GM10847 (cell line): ENCODE results near the gene RELN.

ENCODE experiments used
- POLR2A ChIP-seq: IDR thresholded peaks from 2 replicates; pipeline ENCODE4 v1.6.1; 2011; ENCODE audit not compliant: insufficient read length; ENCODE audit errors: extremely low read depth

RELN gene

DNA sequence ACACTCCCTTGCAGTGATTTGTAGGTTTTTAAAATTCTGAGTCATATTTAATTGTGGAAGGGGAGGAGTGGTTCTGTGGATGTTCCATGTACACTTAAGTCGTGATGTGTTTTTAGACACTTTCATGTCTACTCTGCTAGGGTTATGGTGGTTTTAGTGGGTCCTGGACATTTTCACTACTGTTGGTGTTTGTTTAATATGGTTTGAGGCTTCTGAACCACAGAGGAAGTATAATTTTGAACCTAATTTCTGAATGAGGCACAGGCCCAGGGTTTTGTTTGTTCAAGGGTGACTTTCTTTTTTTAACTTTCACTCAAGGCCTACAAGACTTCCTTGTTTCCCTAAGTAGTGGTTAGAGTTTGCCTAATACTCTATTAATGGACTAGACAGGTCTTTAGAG lies 556.7 kb downstream of the RELN start:
- no peak for TF ChIP-seq POLR2A

DNA sequence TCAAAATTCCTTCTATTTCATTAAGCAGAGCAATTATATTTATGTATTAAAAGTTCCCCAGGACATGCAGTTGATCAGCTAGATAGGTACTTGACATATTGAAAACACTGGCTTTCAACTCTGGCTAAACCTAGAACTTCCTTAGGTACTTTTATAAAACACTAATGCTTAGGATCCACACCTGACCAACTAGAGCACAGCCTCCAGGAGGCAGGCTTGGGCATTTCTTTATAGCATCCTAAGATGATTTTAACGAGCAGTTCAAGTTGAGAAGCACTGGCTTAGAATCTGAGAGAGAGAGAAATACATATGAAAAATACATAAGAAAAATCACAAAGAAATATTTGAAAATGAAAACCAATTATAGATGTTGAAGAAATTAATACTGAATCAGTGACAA lies 564.3 kb downstream of the RELN start:
- no peak for TF ChIP-seq POLR2A

DNA sequence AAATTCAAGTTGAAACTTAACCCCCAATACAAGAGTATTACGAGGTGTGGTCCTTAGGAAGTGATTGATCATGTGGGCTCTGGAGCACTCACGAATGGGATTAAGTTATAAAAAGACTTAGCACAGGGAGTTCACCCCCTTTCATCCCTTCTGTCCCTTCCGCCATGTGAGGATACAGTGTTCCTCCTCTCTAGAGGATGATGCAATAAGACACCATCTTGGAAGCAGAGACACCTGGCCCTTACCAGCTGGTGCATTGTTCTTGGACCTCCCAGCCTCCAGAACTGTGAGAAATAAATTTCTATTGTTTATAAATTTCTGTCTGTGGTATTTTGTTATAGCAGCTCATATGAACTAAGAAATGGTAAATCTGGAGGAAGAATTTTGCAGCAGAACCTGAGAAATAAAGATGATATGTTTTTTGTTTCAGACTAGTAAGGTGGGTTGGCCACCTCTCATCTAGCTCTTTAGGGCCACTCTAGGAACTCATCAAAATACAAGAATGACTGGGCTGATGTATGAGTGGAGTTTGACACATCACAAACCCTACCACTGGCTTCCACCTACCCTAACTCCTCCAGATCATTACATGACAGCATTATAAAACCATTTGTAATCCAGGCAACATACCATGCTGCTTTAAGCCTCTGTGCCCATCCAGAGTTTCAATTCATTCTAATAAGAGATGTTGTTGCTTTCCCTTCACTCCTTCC lies 565.8 kb downstream of the RELN start:
- TF ChIP-seq POLR2A: no peak
